Astrocyte (in vitro differentiated cells and primary cell): ENCODE data around the gene B9D1.

Source experiments
- CTCF ChIP-seq: IDR thresholded peaks from 2 replicates; pipeline ENCODE4 v1.5.1; 2011; ENCODE audit warnings: low read depth, mild to moderate bottlenecking, inconsistent platforms, low read length, moderate library complexity; ENCODE audit not compliant: insufficient read depth
- EZH2 ChIP-seq: IDR thresholded peaks from 2 replicates; pipeline ENCODE4 v1.6.1; 2012; ENCODE audit warnings: mild to moderate bottlenecking, low read length, inconsistent platforms; ENCODE audit not compliant: insufficient read depth

GRCh38 chr17:19312406-19312805 is 50.1 kb downstream of the B9D1 start:
- no peak for TF ChIP-seq CTCF
- TF ChIP-seq EZH2, result no peak
